ENCODE data around the gene GRB10. TPM values are rescaled to one million over a fixed set of nuclear protein-coding genes. Genes with fewer than 3 reads are reported as not detected.

The GRB10 gene
- total RNA-seq, 1 donor from 2014 or later = 33.9 TPM

DNA sequence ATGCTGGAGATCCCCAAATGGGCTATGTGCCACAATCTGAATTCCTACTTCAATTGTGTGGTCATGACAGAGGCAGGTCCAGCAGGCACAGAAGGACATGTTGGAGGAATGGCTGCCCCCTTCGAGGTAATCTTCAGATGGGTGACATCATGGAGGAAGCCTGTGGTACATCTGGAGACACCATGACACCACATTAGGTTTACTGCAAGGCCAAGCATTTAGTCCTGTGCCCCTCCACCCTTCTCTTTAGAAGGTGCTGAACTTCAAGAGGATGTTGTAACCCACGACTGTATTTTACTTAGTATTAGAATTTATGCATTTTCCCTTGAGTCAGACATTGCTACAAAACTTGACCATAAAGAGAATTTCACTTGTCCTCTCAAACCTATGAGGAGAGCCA lies 142.4 kb downstream of the GRB10 start:
- H3K27me3 Mint-ChIP-seq (ENCODE audit: insufficient read depth, low read depth) = no peaks in the 10 kb centered on the region

DNA sequence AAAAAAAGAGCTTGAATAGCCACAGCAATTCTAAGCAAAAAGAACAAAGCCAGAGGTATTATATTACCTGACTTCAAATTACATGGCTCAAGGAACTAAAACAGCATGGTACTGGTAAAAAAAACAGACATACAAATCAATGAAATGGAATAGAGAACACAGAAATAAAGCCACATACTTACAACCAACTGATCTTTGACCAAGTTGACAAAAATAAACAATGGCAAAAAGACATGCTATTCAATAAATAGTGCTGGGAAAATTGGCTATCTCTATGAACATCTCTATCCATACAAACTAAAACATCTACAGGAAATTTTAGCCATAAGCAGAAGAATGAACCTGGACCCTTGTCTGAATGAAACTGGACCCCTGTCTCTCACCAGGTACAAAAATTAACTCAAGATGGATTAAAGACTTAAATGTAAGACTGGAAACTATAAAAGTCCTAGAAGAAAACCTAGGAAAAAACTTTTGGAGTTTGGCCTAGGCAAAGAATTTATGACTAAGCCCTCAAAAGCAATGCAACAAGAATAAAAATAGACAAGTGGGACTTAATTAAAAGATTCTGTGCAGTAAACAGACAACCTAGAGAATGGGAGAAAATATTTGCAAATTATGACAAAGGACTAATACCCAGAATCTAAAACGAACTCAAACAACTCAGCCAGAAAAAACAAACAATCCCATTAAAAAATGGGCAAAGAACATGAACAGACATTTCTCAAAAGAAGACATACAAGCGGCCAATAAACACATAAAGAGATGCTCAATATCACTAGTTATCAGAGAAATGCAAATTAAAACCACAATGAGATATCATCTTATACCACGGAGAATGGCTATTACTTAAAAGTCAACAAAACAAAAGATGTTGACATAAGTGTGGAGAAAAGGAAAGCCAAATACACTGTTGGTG lies 144.7 kb downstream of the GRB10 start:
- Histone ChIP-seq H3K27me3 (no peaks in the 10 kb centered on the region), H4K20me1 (ENCODE audit: low read depth) (no peaks in the 10 kb centered on the region), H2AFZ (replicated peaks) (no peak overlapping the region), H3K4me1 (peaks cover 13% of the 10 kb centered on the region), H3K79me2 (ENCODE audit: low read depth) (peaks cover 10% of the 10 kb centered on the region), H3K36me3 (no peaks in the 10 kb centered on the region), H3K4me3 (no peak overlapping the region), H3K9ac (no peak overlapping the region), H3K4me2 (no peak overlapping the region), H3K27ac (no peak overlapping the region), H3K9me3 (ENCODE audit: low read depth) (peaks cover 10% of the 10 kb centered on the region), H3F3A (ENCODE audit: low read depth) (no peaks in the 10 kb centered on the region)
- H3K27ac Mint-ChIP-seq = no peak overlapping the region
- H3K36me3 Mint-ChIP-seq = peaks cover 57% of the 10 kb centered on the region
- H3K4me1 Mint-ChIP-seq = peaks cover 1% of the 10 kb centered on the region
- H3K4me3 Mint-ChIP-seq = no peak overlapping the region
- H3K9me3 Mint-ChIP-seq = peaks cover 40% of the 10 kb centered on the region
- no peaks in the 10 kb centered on the region for H3K27me3 Mint-ChIP-seq (ENCODE audit: insufficient read depth, low read depth)
- TF ChIP-seq EZH2phosphoT487 (IDR thresholded peaks at IDR 0.05) = no peak
- TF ChIP-seq EZH2 (IDR thresholded peaks at IDR 0.05) = no peak
- TF ChIP-seq, protein P1, sequence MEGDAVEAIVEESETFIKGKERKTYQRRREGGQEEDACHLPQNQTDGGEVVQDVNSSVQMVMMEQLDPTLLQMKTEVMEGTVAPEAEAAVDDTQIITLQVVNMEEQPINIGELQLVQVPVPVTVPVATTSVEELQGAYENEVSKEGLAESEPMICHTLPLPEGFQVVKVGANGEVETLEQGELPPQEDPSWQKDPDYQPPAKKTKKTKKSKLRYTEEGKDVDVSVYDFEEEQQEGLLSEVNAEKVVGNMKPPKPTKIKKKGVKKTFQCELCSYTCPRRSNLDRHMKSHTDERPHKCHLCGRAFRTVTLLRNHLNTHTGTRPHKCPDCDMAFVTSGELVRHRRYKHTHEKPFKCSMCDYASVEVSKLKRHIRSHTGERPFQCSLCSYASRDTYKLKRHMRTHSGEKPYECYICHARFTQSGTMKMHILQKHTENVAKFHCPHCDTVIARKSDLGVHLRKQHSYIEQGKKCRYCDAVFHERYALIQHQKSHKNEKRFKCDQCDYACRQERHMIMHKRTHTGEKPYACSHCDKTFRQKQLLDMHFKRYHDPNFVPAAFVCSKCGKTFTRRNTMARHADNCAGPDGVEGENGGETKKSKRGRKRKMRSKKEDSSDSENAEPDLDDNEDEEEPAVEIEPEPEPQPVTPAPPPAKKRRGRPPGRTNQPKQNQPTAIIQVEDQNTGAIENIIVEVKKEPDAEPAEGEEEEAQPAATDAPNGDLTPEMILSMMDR (IDR thresholded peaks at IDR 0.05) = no peak
- no peak for DNase-seq (ENCODE audit: low spot score)

More for the DNA sequence above, 142.4 kb downstream of the GRB10 start:
- Mint-ChIP-seq H3K36me3 (peaks cover 52% of the 10 kb centered on the region), H3K27ac (no peak overlapping the region), H3K4me1 (no peaks in the 10 kb centered on the region), H3K4me3 (no peak overlapping the region), H3K9me3 (peaks cover 22% of the 10 kb centered on the region)
- Histone ChIP-seq H3K27ac (no peak overlapping the region), H2AFZ (replicated peaks) (no peak overlapping the region), H3K4me3 (no peak overlapping the region), H3K9me3 (ENCODE audit: low read depth) (no peaks in the 10 kb centered on the region), H3K27me3 (no peaks in the 10 kb centered on the region), H4K20me1 (ENCODE audit: low read depth) (no peaks in the 10 kb centered on the region), H3K79me2 (ENCODE audit: low read depth) (no peaks in the 10 kb centered on the region), H3K4me2 (no peak overlapping the region), H3K4me1 (peaks cover 13% of the 10 kb centered on the region), H3K36me3 (no peaks in the 10 kb centered on the region), H3K9ac (no peak overlapping the region), H3F3A (ENCODE audit: low read depth) (no peaks in the 10 kb centered on the region)
- no peak for DNase-seq (ENCODE audit: low spot score)
- TF ChIP-seq EZH2 (IDR thresholded peaks at IDR 0.05) = no peak
- no peak for TF ChIP-seq EZH2phosphoT487 (IDR thresholded peaks at IDR 0.05)
- TF ChIP-seq, protein P1 (IDR thresholded peaks at IDR 0.05) = no peak

DNA sequence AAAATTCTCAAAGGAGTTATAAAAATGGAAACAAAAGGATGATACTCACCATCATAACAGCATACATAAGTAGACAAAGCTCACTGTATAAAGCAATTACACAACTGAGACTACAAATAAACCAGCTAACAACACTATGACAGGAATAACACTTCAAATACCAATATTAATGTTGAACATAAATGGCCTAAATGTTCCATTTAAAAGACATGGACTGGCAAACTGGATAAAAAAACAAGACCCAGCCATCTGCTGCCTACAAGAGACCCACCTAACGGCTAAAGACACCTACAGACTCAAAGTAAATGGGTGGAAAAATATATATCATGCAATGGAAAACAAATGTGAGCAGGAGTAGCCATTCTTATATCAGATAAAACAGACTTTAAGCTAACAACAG lies 148.3 kb downstream of the GRB10 start:
- Histone ChIP-seq H3K27me3 (no peaks in the 10 kb centered on the region), H2AFZ (replicated peaks) (no peak overlapping the region), H3K27ac (no peak overlapping the region), H3F3A (ENCODE audit: low read depth) (no peaks in the 10 kb centered on the region), H3K4me1 (peaks cover 5% of the 10 kb centered on the region), H3K9me3 (ENCODE audit: low read depth) (peaks cover 10% of the 10 kb centered on the region), H3K79me2 (ENCODE audit: low read depth) (peaks cover 10% of the 10 kb centered on the region), H3K4me3 (no peak overlapping the region), H4K20me1 (ENCODE audit: low read depth) (no peaks in the 10 kb centered on the region), H3K9ac (no peak overlapping the region), H3K36me3 (no peaks in the 10 kb centered on the region), H3K4me2 (no peak overlapping the region)
- Mint-ChIP-seq H3K4me3 (no peak overlapping the region), H3K9me3 (peaks cover 40% of the 10 kb centered on the region), H3K27ac (no peak overlapping the region), H3K36me3 (peaks cover 41% of the 10 kb centered on the region), H3K4me1 (peaks cover 11% of the 10 kb centered on the region), H3K27me3 (ENCODE audit: insufficient read depth, low read depth) (no peaks in the 10 kb centered on the region)
- TF ChIP-seq EZH2phosphoT487 (IDR thresholded peaks at IDR 0.05) (no peak), EZH2 (IDR thresholded peaks at IDR 0.05) (no peak)
- TF ChIP-seq, protein P1 (IDR thresholded peaks at IDR 0.05) = no peak
- no peak for DNase-seq (ENCODE audit: low spot score)

All from neural progenitor cell (in vitro differentiated cells).